ENCODE data around the gene CNTNAP2. TPM values are rescaled to one million over a fixed set of nuclear protein-coding genes. Genes with fewer than 3 reads are reported as not detected.
"Not testable (repeated sequence)": the region's sequence is repeated elsewhere in the genome, so short reads cannot be mapped to it uniquely, and the experiment has no call there.

The CNTNAP2 gene
- total RNA-seq, 6 experiments from 2014 or later = 0.07 to 0.13 (median 0.12) TPM; not detected in 3

DNA sequence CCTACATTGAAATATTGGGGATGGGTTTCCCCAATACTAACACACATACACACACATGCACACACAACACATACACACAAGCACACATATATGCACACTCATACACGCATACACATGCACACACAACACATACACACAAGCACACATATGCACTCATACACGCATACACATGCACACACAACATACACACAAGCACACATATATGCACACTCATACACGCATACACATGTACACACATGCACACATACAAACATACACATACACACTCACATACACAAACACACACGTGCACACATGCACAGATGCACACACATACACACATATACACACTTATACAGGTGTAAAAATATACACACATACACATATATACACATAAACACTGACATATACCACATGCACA is 2346.6 kb downstream of the CNTNAP2 start:
- TF ChIP-seq, protein P1, sequence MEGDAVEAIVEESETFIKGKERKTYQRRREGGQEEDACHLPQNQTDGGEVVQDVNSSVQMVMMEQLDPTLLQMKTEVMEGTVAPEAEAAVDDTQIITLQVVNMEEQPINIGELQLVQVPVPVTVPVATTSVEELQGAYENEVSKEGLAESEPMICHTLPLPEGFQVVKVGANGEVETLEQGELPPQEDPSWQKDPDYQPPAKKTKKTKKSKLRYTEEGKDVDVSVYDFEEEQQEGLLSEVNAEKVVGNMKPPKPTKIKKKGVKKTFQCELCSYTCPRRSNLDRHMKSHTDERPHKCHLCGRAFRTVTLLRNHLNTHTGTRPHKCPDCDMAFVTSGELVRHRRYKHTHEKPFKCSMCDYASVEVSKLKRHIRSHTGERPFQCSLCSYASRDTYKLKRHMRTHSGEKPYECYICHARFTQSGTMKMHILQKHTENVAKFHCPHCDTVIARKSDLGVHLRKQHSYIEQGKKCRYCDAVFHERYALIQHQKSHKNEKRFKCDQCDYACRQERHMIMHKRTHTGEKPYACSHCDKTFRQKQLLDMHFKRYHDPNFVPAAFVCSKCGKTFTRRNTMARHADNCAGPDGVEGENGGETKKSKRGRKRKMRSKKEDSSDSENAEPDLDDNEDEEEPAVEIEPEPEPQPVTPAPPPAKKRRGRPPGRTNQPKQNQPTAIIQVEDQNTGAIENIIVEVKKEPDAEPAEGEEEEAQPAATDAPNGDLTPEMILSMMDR (IDR thresholded peaks at IDR 0.05) = no peak
- Mint-ChIP-seq H3K36me3 (ENCODE audit: low read depth) (no peaks in the 10 kb centered on the region), H3K9me3 (peaks cover 13% of the 10 kb centered on the region), H3K4me1 (ENCODE audit: low read depth) (no peaks in the 10 kb centered on the region), H3K27me3 (ENCODE audit: insufficient read depth) (peaks cover 2% of the 10 kb centered on the region; the same call in 1 of the 2 replicates), H3K4me3 (no peak overlapping the region), H3K27ac (no peak overlapping the region)
- DNase-seq = no peak

DNA sequence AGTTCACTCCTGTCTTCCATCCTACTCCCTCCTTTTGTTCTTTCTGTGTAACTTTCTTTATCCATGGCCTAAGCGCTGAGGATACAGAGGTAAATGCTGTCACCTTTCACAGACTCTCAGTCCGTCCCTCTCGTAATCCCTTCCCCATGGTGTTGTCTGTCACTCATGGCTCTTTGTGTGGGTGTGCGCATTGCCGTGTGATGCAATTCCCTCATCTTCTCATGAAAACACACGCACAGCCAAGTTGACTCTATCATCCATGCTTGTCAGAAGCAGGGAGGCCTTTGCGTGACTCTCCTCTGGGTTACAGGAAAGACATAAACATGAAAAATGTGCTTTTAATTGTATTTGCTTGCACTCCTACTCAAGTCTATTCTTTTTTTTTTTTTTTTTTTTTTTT is 2348.3 kb downstream of the CNTNAP2 start:
- Mint-ChIP-seq H3K9me3 (peaks cover 13% of the 10 kb centered on the region), H3K4me1 (ENCODE audit: low read depth) (no peaks in the 10 kb centered on the region), H3K36me3 (ENCODE audit: low read depth) (no peaks in the 10 kb centered on the region), H3K4me3 (no peak overlapping the region), H3K27me3 (ENCODE audit: insufficient read depth) (no peaks in the 10 kb centered on the region), H3K27ac (no peak overlapping the region)
- DNase-seq = no peak
- TF ChIP-seq, protein P1 (IDR thresholded peaks at IDR 0.05) = no peak

DNA sequence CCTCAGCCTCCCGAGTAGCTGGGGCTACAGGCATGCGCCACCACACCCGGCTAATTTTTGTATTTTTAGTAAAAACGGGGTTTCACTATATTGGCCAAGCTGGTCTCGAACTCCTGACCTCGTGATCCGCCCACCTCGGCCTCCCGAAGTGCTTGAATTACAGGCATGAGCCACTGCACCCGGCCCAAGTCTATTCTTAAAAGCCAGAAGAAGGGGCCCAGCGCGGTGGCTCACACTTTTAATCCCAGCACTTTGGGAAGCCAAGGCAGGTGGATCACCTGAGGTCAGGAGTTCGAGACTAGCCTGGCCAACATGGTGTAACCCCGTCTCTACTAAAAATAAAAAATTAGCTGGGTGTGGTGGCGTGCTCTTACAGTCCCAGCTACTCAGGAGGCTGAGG is 2348.8 kb downstream of the CNTNAP2 start:
- not testable (repeated sequence) for DNase-seq; H3K4me1 Mint-ChIP-seq (ENCODE audit: low read depth); H3K27ac Mint-ChIP-seq; H3K36me3 Mint-ChIP-seq (ENCODE audit: low read depth); H3K4me3 Mint-ChIP-seq; H3K27me3 Mint-ChIP-seq (ENCODE audit: insufficient read depth)
- peaks cover 13% of the 10 kb centered on the region for H3K9me3 Mint-ChIP-seq

DNA sequence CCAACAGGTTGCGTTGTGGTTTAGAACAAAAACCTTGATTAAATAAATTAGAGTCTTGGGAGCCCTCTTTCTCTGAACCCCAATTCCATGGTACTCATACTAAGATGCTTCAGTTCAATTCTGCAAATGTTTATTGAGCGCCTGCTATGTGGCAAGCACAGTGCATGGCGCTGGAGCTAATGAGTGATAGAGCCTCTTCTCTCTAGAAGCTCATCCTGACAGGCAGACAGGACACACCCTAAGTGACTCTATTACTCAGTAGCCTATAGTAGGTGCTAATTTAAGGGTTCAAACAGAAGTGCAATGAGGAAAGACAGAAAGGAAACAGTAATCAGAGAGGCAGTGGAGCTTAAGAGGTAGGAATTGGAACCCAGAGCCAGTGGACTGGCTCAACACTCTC is 2349.5 kb downstream of the CNTNAP2 start:
- no peak for DNase-seq
- TF ChIP-seq, protein P1 (IDR thresholded peaks at IDR 0.05) = no peak
- Mint-ChIP-seq H3K36me3 (ENCODE audit: low read depth) (no peaks in the 10 kb centered on the region), H3K4me3 (no peak overlapping the region), H3K4me1 (ENCODE audit: low read depth) (no peaks in the 10 kb centered on the region), H3K9me3 (peaks cover 13% of the 10 kb centered on the region), H3K27me3 (ENCODE audit: insufficient read depth) (no peaks in the 10 kb centered on the region), H3K27ac (no peak overlapping the region)

DNA sequence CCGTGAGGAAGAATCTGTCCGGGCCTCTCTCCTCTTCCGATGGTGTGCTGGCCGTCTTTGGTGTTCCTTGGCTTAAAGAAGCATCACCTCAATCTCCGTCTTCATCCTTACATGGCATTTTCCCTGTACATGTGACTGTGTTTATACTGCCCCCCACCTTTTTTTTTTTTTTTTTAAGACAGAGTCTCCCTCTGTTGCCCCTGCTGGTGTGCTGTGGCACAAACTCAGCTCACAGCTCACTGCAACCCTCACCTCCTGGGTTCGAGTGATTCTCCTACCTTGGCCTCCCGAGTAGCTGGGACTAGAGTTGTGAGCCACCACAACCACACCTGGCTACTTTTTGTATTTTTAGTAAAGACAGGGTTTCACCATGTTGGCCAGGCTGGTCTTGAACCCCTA is 2352.1 kb downstream of the CNTNAP2 start:
- Mint-ChIP-seq H3K36me3 (ENCODE audit: low read depth) (no peaks in the 10 kb centered on the region), H3K4me1 (ENCODE audit: low read depth) (no peaks in the 10 kb centered on the region), H3K4me3 (no peak overlapping the region), H3K27ac (no peak overlapping the region), H3K27me3 (ENCODE audit: insufficient read depth) (no peaks in the 10 kb centered on the region), H3K9me3 (peaks cover 7% of the 10 kb centered on the region; the same call in 1 of the 2 replicates)
- TF ChIP-seq, protein P1 (IDR thresholded peaks at IDR 0.05) = no peak
- DNase-seq = no peak

Small RNA genes within 50 kb of the gene (microRNA-seq; reads per million reads assigned to microRNA genes)
- not detected for gene MIR548F4

All from HFFc6 (cell line).